ENCODE data around the gene CWC27. TPM values are rescaled to one million over a fixed set of nuclear protein-coding genes. Genes with fewer than 3 reads are reported as not detected.

Gene CWC27
- polyA plus RNA-seq, 2 donors = 11.9 to 12.6 TPM

DNA sequence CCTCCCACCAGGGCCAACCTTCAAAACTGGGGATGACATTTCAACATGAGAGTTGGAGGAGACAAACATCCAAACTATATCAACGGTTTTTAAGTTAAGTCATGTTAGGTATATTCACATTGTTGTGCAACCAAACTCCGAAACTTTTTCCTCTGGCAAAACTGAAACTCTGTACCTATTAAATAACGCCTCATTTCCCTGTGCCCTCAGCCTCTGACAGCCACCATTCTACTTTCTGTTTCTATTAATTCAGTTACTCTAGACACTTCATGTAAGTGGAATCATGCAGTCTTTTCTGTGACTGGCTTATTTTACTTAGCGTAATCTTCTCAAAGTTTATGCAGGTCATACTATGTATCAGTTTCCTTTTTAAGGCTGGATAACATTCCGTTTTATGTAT is 85.0 kb downstream of the CWC27 start:
- no peaks in the 10 kb centered on the region for H3K36me3 ChIP-seq (ENCODE audit: control insufficient read depth in 2 of 2, insufficient read depth in 2 of 2, low read length in 1 of 2)
- no peaks in the 10 kb centered on the region for H3K27me3 ChIP-seq (ENCODE audit: control insufficient read depth in 1 of 2, insufficient read depth in 2 of 2, low read length in 2 of 2)
- no peaks in the 10 kb centered on the region for H3K4me1 ChIP-seq (ENCODE audit: control insufficient read depth in 2 of 2, insufficient read depth in 2 of 2, low read length in 1 of 2)
- H3K9me3 ChIP-seq (ENCODE audit: control insufficient read depth in 2 of 2, insufficient read depth in 1 of 2, low read depth in 1 of 2, low read length in 1 of 2) = no peaks in the 10 kb centered on the region
- WGBS, 2 donors = 94 to 95% methylated on average over 5 of the region's 5 CpGs
- H3K27ac ChIP-seq (ENCODE audit: low read depth in 2 of 2, low read length in 1 of 2) = no peak overlapping the region
- no peak overlapping the region for H3K4me3 ChIP-seq (ENCODE audit: low read depth in 1 of 2, low read length in 2 of 2)

DNA sequence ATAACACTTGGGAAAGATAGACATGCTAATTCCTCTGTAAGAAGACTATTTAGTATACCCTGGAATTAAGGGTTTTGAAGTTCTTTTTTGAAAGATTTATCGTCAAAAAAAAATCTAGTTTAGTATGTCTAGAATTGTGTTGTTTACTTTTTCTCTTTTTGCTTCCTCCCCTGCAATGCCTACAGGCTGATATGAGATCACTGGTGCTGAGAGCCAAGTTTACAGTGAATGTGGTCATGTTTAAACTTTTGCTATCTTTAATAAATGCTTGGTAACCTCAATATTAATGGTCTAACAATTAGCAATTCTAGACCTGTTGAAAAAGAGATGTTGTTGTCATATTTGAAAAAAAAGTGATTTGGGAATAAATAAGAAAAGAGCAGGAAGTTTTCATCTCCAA is 86.1 kb downstream of the CWC27 start:
- WGBS, 2 donors = 34 to 70% methylated on average over 1 of the region's 1 CpG
- Histone ChIP-seq H3K9me3 (ENCODE audit: control insufficient read depth in 2 of 2, insufficient read depth in 1 of 2, low read depth in 1 of 2, low read length in 1 of 2) (no peaks in the 10 kb centered on the region), H3K36me3 (ENCODE audit: control insufficient read depth in 2 of 2, insufficient read depth in 2 of 2, low read length in 1 of 2) (no peaks in the 10 kb centered on the region)

DNA sequence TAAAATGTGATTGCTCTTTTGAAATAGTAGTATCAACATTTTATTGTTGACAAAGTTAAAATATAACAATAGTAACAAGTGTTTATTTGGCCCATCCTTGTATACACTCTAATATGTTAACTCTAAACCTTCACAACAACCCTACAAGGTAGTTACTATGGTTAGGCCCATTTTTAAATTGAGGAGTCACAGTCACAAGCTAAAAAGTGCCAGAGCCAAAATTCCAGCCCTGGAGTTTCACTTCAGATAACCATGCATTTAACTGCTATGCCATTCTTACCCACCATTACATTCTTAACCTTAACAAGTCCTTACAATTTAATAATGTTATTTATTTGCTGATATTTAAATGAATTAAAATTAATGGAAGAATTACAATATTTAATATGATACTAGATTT is 91.2 kb downstream of the CWC27 start:
- no peak overlapping the region for H3K4me3 ChIP-seq (ENCODE audit: low read depth in 1 of 2, low read length in 2 of 2)
- H3K27me3 ChIP-seq (ENCODE audit: control insufficient read depth in 1 of 2, insufficient read depth in 2 of 2, low read length in 2 of 2) = no peaks in the 10 kb centered on the region
- H3K9me3 ChIP-seq (ENCODE audit: control insufficient read depth in 2 of 2, insufficient read depth in 1 of 2, low read depth in 1 of 2, low read length in 1 of 2) = no peaks in the 10 kb centered on the region
- no peak overlapping the region for H3K27ac ChIP-seq (ENCODE audit: low read depth in 2 of 2, low read length in 1 of 2)
- no peaks in the 10 kb centered on the region for H3K36me3 ChIP-seq (ENCODE audit: control insufficient read depth in 2 of 2, insufficient read depth in 2 of 2, low read length in 1 of 2)
- no peaks in the 10 kb centered on the region for H3K4me1 ChIP-seq (ENCODE audit: control insufficient read depth in 2 of 2, insufficient read depth in 2 of 2, low read length in 1 of 2)

More for the DNA sequence above, 86.1 kb downstream of the CWC27 start:
- Histone ChIP-seq H3K27ac (ENCODE audit: low read depth in 2 of 2, low read length in 1 of 2) (no peak overlapping the region), H3K27me3 (ENCODE audit: control insufficient read depth in 1 of 2, insufficient read depth in 2 of 2, low read length in 2 of 2) (no peaks in the 10 kb centered on the region), H3K4me1 (ENCODE audit: control insufficient read depth in 2 of 2, insufficient read depth in 2 of 2, low read length in 1 of 2) (no peaks in the 10 kb centered on the region), H3K4me3 (ENCODE audit: low read depth in 1 of 2, low read length in 2 of 2) (no peak overlapping the region)

DNA sequence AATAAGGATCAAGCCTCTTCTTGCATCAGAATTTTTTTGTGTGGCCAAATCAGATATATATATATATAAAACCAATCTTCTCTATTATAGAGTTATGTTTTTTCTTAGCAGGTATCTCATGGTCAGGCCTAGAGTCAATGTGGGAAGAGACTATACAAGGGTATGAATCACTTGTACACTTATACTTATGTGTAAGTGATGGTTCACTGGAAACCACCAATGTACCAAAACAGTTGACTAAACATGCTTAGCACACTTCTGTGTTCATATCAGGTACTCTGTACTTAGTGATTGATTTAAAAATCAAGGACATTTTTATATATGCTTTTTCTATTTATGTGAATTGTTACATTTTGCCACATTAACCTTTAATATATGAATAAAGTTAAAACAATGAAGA is 92.6 kb downstream of the CWC27 start:
- Histone ChIP-seq H3K27ac (ENCODE audit: low read depth in 2 of 2, low read length in 1 of 2) (no peak overlapping the region), H3K27me3 (ENCODE audit: control insufficient read depth in 1 of 2, insufficient read depth in 2 of 2, low read length in 2 of 2) (no peaks in the 10 kb centered on the region), H3K4me3 (ENCODE audit: low read depth in 1 of 2, low read length in 2 of 2) (no peak overlapping the region), H3K36me3 (ENCODE audit: control insufficient read depth in 2 of 2, insufficient read depth in 2 of 2, low read length in 1 of 2) (no peaks in the 10 kb centered on the region), H3K4me1 (ENCODE audit: control insufficient read depth in 2 of 2, insufficient read depth in 2 of 2, low read length in 1 of 2) (no peaks in the 10 kb centered on the region), H3K9me3 (ENCODE audit: control insufficient read depth in 2 of 2, insufficient read depth in 1 of 2, low read depth in 1 of 2, low read length in 1 of 2) (no peaks in the 10 kb centered on the region)

DNA sequence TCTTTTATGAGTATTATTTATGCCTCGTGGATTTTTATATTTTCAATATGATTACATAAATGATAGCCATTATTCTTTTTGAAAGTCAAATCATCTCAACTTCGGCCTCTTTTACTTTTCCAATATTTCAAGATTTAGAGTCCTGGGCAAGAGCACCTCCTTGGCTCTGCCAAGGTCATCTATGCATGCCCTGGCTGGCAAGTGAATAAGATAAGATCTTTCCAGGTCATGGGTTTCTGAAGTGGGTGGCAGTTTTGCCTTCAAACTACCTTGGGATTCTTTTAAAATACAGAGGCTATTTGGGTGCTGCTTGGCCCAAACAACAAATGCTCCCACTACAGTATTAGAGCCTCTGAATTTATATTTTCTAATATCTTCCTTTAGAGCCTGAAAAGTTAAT is 95.4 kb downstream of the CWC27 start:
- 87 to 92% methylated on average over 2 of the region's 2 CpGs for WGBS, 2 donors
- Histone ChIP-seq H3K4me1 (ENCODE audit: control insufficient read depth in 2 of 2, insufficient read depth in 2 of 2, low read length in 1 of 2) (no peaks in the 10 kb centered on the region), H3K27ac (ENCODE audit: low read depth in 2 of 2, low read length in 1 of 2) (no peak overlapping the region), H3K36me3 (ENCODE audit: control insufficient read depth in 2 of 2, insufficient read depth in 2 of 2, low read length in 1 of 2) (no peaks in the 10 kb centered on the region), H3K4me3 (ENCODE audit: low read depth in 1 of 2, low read length in 2 of 2) (no peak overlapping the region), H3K9me3 (ENCODE audit: control insufficient read depth in 2 of 2, insufficient read depth in 1 of 2, low read depth in 1 of 2, low read length in 1 of 2) (no peaks in the 10 kb centered on the region), H3K27me3 (ENCODE audit: control insufficient read depth in 1 of 2, insufficient read depth in 2 of 2, low read length in 2 of 2) (no peaks in the 10 kb centered on the region)

DNA sequence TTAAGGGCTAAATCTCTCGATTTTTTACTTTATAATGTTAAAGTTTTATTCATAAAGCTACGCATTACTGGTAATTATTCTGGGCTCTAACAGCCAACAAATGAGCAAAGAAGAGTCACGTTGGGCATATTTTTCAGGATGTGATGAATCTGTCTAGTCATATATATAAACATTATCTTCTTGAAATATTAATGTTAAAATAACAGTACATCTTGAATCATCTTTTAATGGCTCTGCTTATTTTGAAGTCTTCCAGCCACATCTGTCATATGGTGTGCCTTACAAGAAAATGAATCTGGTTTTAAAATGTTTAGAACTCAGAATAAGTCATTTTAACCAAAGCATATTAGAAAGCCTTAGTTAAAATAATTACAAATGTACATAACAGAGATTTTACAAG is 96.9 kb downstream of the CWC27 start:
- H3K4me3 ChIP-seq (ENCODE audit: low read depth in 1 of 2, low read length in 2 of 2) = no peak overlapping the region
- H3K27me3 ChIP-seq (ENCODE audit: control insufficient read depth in 1 of 2, insufficient read depth in 2 of 2, low read length in 2 of 2) = no peaks in the 10 kb centered on the region
- WGBS, 2 donors = 79 to 82% methylated on average over 3 of the region's 3 CpGs
- no peaks in the 10 kb centered on the region for H3K9me3 ChIP-seq (ENCODE audit: control insufficient read depth in 2 of 2, insufficient read depth in 1 of 2, low read depth in 1 of 2, low read length in 1 of 2)
- no peak overlapping the region for H3K27ac ChIP-seq (ENCODE audit: low read depth in 2 of 2, low read length in 1 of 2)
- H3K36me3 ChIP-seq (ENCODE audit: control insufficient read depth in 2 of 2, insufficient read depth in 2 of 2, low read length in 1 of 2) = no peaks in the 10 kb centered on the region
- H3K4me1 ChIP-seq (ENCODE audit: control insufficient read depth in 2 of 2, insufficient read depth in 2 of 2, low read length in 1 of 2) = no peaks in the 10 kb centered on the region

DNA sequence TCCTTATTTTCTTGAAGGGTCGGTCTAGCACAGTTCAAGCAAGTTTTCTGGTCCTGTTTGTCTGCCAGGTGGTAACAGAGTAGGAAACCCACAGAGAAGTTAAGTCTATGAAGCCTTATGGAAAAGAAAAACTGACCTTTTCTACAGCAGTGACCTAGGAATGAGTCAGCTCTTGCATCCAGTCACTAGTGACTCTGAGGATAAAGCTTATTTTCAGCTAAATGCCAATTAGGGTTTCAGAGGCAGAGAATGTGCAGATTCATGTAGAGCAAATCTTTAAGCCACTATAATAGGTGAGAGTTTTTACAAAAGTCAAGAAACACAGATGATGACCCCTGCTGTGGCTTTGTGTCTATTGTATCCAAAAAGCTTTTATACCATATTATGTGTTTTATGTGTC is 100.7 kb downstream of the CWC27 start:
- WGBS, 2 donors = 89 to 97% methylated on average over 1 of the region's 1 CpG
- no peaks in the 10 kb centered on the region for H3K27me3 ChIP-seq (ENCODE audit: control insufficient read depth in 1 of 2, insufficient read depth in 2 of 2, low read length in 2 of 2)
- H3K27ac ChIP-seq (ENCODE audit: low read depth in 2 of 2, low read length in 1 of 2) = no peak overlapping the region
- no peak overlapping the region for H3K4me3 ChIP-seq (ENCODE audit: low read depth in 1 of 2, low read length in 2 of 2)
- H3K9me3 ChIP-seq (ENCODE audit: control insufficient read depth in 2 of 2, insufficient read depth in 1 of 2, low read depth in 1 of 2, low read length in 1 of 2) = no peaks in the 10 kb centered on the region
- H3K4me1 ChIP-seq (ENCODE audit: control insufficient read depth in 2 of 2, insufficient read depth in 2 of 2, low read length in 1 of 2) = no peaks in the 10 kb centered on the region
- no peaks in the 10 kb centered on the region for H3K36me3 ChIP-seq (ENCODE audit: control insufficient read depth in 2 of 2, insufficient read depth in 2 of 2, low read length in 1 of 2)

DNA sequence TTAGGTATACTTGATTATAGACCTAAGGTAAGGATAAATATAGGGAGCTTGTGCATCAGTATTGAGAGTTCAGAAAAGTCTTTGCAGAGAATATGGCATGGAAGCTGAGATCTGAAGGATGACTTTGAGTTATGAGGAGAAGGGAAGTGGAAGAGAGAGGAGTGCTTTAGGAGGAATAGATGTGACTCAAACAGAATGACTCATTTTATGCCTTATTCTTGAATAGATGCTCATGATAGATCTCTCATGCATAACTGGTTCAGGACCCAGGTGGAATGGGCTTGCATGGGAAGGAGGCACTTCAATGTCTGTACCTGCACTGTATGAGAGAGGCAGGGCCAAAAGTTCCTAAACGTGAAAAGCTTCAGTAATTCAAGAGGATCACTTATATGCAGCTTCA is 103.3 kb downstream of the CWC27 start:
- H3K4me3 ChIP-seq (ENCODE audit: low read depth in 1 of 2, low read length in 2 of 2) = no peak overlapping the region
- no peaks in the 10 kb centered on the region for H3K4me1 ChIP-seq (ENCODE audit: control insufficient read depth in 2 of 2, insufficient read depth in 2 of 2, low read length in 1 of 2)
- H3K27me3 ChIP-seq (ENCODE audit: control insufficient read depth in 1 of 2, insufficient read depth in 2 of 2, low read length in 2 of 2) = no peaks in the 10 kb centered on the region
- no peaks in the 10 kb centered on the region for H3K36me3 ChIP-seq (ENCODE audit: control insufficient read depth in 2 of 2, insufficient read depth in 2 of 2, low read length in 1 of 2)
- H3K27ac ChIP-seq (ENCODE audit: low read depth in 2 of 2, low read length in 1 of 2) = no peak overlapping the region
- 74 to 93% methylated on average over 1 of the region's 1 CpG for WGBS, 2 donors
- no peaks in the 10 kb centered on the region for H3K9me3 ChIP-seq (ENCODE audit: control insufficient read depth in 2 of 2, insufficient read depth in 1 of 2, low read depth in 1 of 2, low read length in 1 of 2)

DNA sequence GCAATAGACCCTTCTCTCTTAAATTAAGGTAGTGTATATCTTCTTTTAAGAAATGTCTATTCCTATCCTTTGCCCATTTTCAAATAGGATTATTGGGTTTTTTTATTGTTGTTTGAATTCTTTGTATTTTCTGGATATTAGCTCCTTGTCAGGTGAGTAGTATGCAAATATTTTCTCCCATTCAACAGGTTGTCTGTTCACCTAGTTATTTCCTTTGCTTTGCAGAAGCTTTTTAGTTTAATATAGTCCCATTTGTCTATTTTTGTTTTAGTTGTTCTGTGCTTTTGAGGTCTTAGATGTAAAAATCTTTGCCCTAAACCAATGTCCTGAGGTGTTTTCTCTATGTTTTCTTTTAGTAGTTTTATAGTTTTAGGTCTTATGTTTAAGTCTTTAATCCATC is 104.7 kb downstream of the CWC27 start:
- Histone ChIP-seq H3K27me3 (ENCODE audit: control insufficient read depth in 1 of 2, insufficient read depth in 2 of 2, low read length in 2 of 2) (no peaks in the 10 kb centered on the region), H3K27ac (ENCODE audit: low read depth in 2 of 2, low read length in 1 of 2) (no peak overlapping the region), H3K4me3 (ENCODE audit: low read depth in 1 of 2, low read length in 2 of 2) (no peak overlapping the region), H3K36me3 (ENCODE audit: control insufficient read depth in 2 of 2, insufficient read depth in 2 of 2, low read length in 1 of 2) (no peaks in the 10 kb centered on the region), H3K4me1 (ENCODE audit: control insufficient read depth in 2 of 2, insufficient read depth in 2 of 2, low read length in 1 of 2) (no peaks in the 10 kb centered on the region), H3K9me3 (ENCODE audit: control insufficient read depth in 2 of 2, insufficient read depth in 1 of 2, low read depth in 1 of 2, low read length in 1 of 2) (no peaks in the 10 kb centered on the region)

DNA sequence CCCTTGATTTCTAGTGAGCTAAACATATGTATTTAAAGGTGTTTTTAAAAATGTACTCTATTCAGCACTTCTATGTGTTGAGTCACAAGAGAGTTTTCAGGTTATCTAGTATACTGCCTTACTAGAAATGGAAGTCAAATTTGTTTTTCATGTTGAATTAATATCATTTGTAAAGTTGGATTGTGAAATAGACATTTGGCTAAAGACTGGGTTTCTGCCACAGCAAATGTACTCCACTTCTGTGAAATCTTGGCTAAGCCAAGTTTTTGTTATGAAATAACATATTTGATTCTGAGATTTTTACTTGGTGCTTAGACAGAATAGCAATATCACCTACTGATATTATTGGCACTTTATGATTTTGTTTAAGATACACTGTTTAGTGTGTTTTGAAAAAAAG is 106.0 kb downstream of the CWC27 start:
- Histone ChIP-seq H3K36me3 (ENCODE audit: control insufficient read depth in 2 of 2, insufficient read depth in 2 of 2, low read length in 1 of 2) (no peaks in the 10 kb centered on the region), H3K27ac (ENCODE audit: low read depth in 2 of 2, low read length in 1 of 2) (no peak overlapping the region), H3K9me3 (ENCODE audit: control insufficient read depth in 2 of 2, insufficient read depth in 1 of 2, low read depth in 1 of 2, low read length in 1 of 2) (no peaks in the 10 kb centered on the region), H3K27me3 (ENCODE audit: control insufficient read depth in 1 of 2, insufficient read depth in 2 of 2, low read length in 2 of 2) (no peaks in the 10 kb centered on the region), H3K4me3 (ENCODE audit: low read depth in 1 of 2, low read length in 2 of 2) (no peak overlapping the region), H3K4me1 (ENCODE audit: control insufficient read depth in 2 of 2, insufficient read depth in 2 of 2, low read length in 1 of 2) (no peaks in the 10 kb centered on the region)
